T-cell (primary cell): ENCODE results near the gene PLAU. TPM values are rescaled to one million over a fixed set of nuclear protein-coding genes. Genes with fewer than 3 reads are reported as not detected.
"Not testable (repeated sequence)": the region's sequence is repeated elsewhere in the genome, so short reads cannot be mapped to it uniquely, and the experiment has no call there.

Experiments used
- ATAC-seq, 4 experiments: fragments of 200-7000 bp in 3 of 4; fragments of 150-1000 bp in 1 of 4; cut with Tn5 transposase; replicated peaks in 1 of 4; 1 replicate in 3 of 4; 2 replicates in 1 of 4; pipeline ENCODE4 v1.10.0; 2021; ENCODE audit warnings: moderate library complexity in 3 of 4, mild to moderate bottlenecking in 2 of 4, moderate number of reproducible peaks in 1 of 4
- CTCF ChIA-PET, 2 donors: fragments of 300-600 bp; sonication (Branson Sonifier 250); formaldehyde crosslinking; loops; one replicate each; lab custom pipeline; 2022; ENCODE audit warnings: antibody characterized with exemption in 2 of 2; lab: Charles Lee
- POLR2A ChIA-PET, 2 donors: fragments of 300-600 bp; sonication (Branson Sonifier 250); formaldehyde crosslinking; loops; one replicate each; lab custom pipeline; 2022; ENCODE audit warnings: antibody characterized with exemption in 2 of 2; lab: Charles Lee
- DNase-seq, 35 experiments: peaks; one replicate each; pipeline versions ENCODE4 v3.0.0 to v3.0.0-alpha.2; 2013 to 2023
- H3K27ac ChIP-seq: one replicate; pipeline ENCODE4 v1.5.1; 2013; ENCODE audit warnings: low read length
- H3K27me3 ChIP-seq, 2 experiments: replicated peaks in 1 of 2; 1 replicate in 1 of 2; 2 replicates in 1 of 2; pipeline versions ENCODE4 v1.6.1 to v1.7.0; 2013; ENCODE audit warnings: low read length in 1 of 2, mixed read lengths in 1 of 2; ENCODE audit not compliant: control insufficient read depth in 2 of 2, insufficient read depth in 2 of 2; ENCODE audit errors: extremely low read depth in 1 of 2
- H3K36me3 ChIP-seq, 2 donors: 1 replicate in 1 of 2; 2 replicates in 1 of 2; pipeline versions ENCODE4 v1.6.1 to v1.7.0; 2013; ENCODE audit warnings: low read length in 1 of 2; ENCODE audit not compliant: control insufficient read depth in 2 of 2, insufficient read depth in 1 of 2; ENCODE audit errors: extremely low read depth in 1 of 2
- H3K4me1 ChIP-seq, 2 experiments: 1 replicate in 1 of 2; 2 replicates in 1 of 2; pipeline versions ENCODE4 v1.6.1 to v1.7.0; 2013; ENCODE audit warnings: low read length in 2 of 2, mixed read lengths in 1 of 2; ENCODE audit not compliant: insufficient read depth in 2 of 2, control insufficient read depth in 1 of 2; ENCODE audit errors: extremely low read depth in 1 of 2
- H3K4me3 ChIP-seq, 2 donors: 1 replicate in 1 of 2; 2 replicates in 1 of 2; pipeline versions ENCODE4 v1.5.1 to v1.7.0; 2013; ENCODE audit warnings: mild to moderate bottlenecking in 2 of 2, low read length in 1 of 2, moderate library complexity in 1 of 2; ENCODE audit not compliant: control insufficient read depth in 1 of 2; ENCODE audit errors: extremely low read depth in 1 of 2
- H3K9me3 ChIP-seq: 2 replicates; pipeline ENCODE4 v1.7.0; 2013
- H3K27ac Mint-ChIP-seq, 2 donors: one replicate each; pipeline ENCODE4 v1.8.0; 2020 to 2021; ENCODE audit warnings: mild to moderate bottlenecking in 2 of 2, mixed read lengths in 2 of 2
- H3K27me3 Mint-ChIP-seq, 2 donors: one replicate each; pipeline ENCODE4 v1.8.0; 2021 to 2022; ENCODE audit warnings: mixed read lengths in 2 of 2
- H3K36me3 Mint-ChIP-seq: one replicate; pipeline ENCODE4 v1.8.0; 2021; ENCODE audit warnings: mixed read lengths
- H3K4me1 Mint-ChIP-seq, 3 donors: one replicate each; pipeline ENCODE4 v1.8.0; 2020 to 2022; ENCODE audit warnings: mixed read lengths in 3 of 3, mild to moderate bottlenecking in 1 of 3
- H3K4me3 Mint-ChIP-seq, 3 donors: one replicate each; pipeline ENCODE4 v1.8.0; 2020 to 2022; ENCODE audit warnings: mild to moderate bottlenecking in 3 of 3, mixed read lengths in 3 of 3, moderate library complexity in 3 of 3
- H3K9me3 Mint-ChIP-seq, 3 donors: one replicate each; pipeline ENCODE4 v1.8.0; 2020 to 2022; ENCODE audit warnings: mixed read lengths in 3 of 3
- WGBS: methylation state at CpG from one replicate; pipeline ENCODE4 v1.1.5; 2013; ENCODE audit warnings: missing lambda C conversion rate; ENCODE audit not compliant: insufficient coverage; 5-methylcytosine and 5-hydroxymethylcytosine counted together
- total RNA-seq, 35 experiments: library from RNA in 6 of 35; stranded (reverse) in 6 of 35; fragments of 120-200 nt in 1 of 35; gene quantifications; one replicate each; pipeline versions ENCODE4 v1.2.1 to v1.2.4 and lab custom pipeline; 2013 to 2026

The PLAU gene
- total RNA-seq, 5 donors from 2014 or later (not counting 1 experiment from before 2014, with no cell fraction given), result 0.63 to 1.1 (median 1.1) TPM; not detected in 2

DNA sequence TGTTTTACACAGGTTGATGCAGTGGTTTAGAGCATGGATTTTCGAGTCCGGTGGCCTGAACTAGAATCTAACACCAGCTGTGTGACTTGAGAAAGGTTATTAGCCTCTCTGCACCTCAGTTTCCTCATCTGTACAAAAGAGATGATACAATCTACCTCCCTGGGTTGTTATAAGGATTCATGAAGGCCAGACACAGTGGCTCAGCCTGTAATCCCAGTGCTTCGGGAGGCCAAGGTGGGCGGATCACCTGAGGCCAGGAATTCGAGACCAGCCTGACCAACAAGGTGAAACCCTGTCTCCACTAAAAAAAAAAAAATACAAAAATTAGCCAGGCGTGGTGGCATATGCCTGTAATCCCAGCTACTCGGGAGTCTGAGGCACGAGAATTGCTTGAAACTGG lies 8.5 kb downstream of the PLAU start:
- H3K9me3 ChIP-seq, POLR2A ChIA-PET: not testable (repeated sequence)
- 92% methylated on average over 2 of the region's 8 CpGs for WGBS

DNA sequence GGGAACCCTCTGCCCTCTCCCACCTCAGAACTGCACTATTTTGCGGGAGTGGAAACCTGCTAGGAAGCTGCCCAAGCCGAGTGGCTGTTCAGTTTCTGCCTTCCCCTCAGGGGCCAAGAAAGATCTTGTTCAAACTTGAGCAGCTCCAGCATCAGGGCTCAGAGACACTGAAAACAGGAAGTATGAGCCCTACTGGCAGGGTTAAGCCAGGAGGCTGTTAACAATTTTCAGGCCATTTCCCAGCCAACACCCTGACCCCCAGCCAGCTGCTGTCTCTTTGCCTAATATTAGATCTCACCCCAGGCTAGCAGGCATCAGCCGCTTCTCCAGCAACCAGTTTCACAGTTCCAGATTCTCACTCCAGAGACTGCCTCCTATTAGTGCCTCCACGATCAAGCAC lies 9.2 kb downstream of the PLAU start:
- peaks cover 0 to 5% (median 0%) of the 10 kb centered on the region in 3 donors for H3K9me3 Mint-ChIP-seq
- Histone ChIP-seq H3K36me3 (no peaks in the 10 kb centered on the region), H3K4me1 (peaks cover 14 to 38% of the 10 kb centered on the region in 2 experiments), H3K9me3 (peaks cover 2% of the 10 kb centered on the region), H3K27ac (no peak overlapping the region), H3K4me3 (no peak overlapping the region), H3K27me3 (peaks cover 0 to 35% of the 10 kb centered on the region in 2 experiments)
- DNase-seq, result peak in 6 of 35 experiments; percentile 6 to 35 (median 20)
- H3K27me3 Mint-ChIP-seq, result peaks cover 17 to 23% of the 10 kb centered on the region in 2 donors
- CTCF ChIA-PET, result interaction anchor here (0.6 to 0.7 kb wide), 2 partner anchors 127 to 182 kb away, joined by 3 to 5 read pairs; no protein-coding TSS in a partner anchor
- peaks cover 26 to 47% (median 39%) of the 10 kb centered on the region in 3 donors for H3K4me1 Mint-ChIP-seq
- peak overlapping the region in 1 of 2 donors; percentile 19 for H3K27ac Mint-ChIP-seq
- ATAC-seq, result peak; percentile 36 to 59 (median 48)
- POLR2A ChIA-PET, result no interaction called here
- no peaks in the 10 kb centered on the region for H3K36me3 Mint-ChIP-seq
- H3K4me3 Mint-ChIP-seq, result peak overlapping the region in 1 of 3 donors; percentile 78
- WGBS, result 43% methylated on average over 2 of the region's 4 CpGs

More for the DNA sequence above, 8.5 kb downstream of the PLAU start:
- peaks cover 26 to 47% (median 36%) of the 10 kb centered on the region in 3 donors for H3K4me1 Mint-ChIP-seq
- peak overlapping the region in 1 of 3 donors; percentile 78 for H3K4me3 Mint-ChIP-seq
- H3K36me3 Mint-ChIP-seq, DNase-seq, H3K9me3 Mint-ChIP-seq, H3K27ac Mint-ChIP-seq, H3K27ac ChIP-seq, H3K4me3 ChIP-seq, ATAC-seq, H3K36me3 ChIP-seq: not testable (repeated sequence)
- H3K4me1 ChIP-seq, result peaks cover 14 to 38% of the 10 kb centered on the region in 2 experiments
- H3K27me3 ChIP-seq, result peaks cover 0 to 34% of the 10 kb centered on the region in 2 experiments
- CTCF ChIA-PET, result interaction anchor here in 1 of 2 donors (0.7 kb wide), 1 partner anchor 183 kb away, joined by 5 read pairs; no protein-coding TSS in a partner anchor
- H3K27me3 Mint-ChIP-seq, result peaks cover 13 to 22% of the 10 kb centered on the region in 2 donors

DNA sequence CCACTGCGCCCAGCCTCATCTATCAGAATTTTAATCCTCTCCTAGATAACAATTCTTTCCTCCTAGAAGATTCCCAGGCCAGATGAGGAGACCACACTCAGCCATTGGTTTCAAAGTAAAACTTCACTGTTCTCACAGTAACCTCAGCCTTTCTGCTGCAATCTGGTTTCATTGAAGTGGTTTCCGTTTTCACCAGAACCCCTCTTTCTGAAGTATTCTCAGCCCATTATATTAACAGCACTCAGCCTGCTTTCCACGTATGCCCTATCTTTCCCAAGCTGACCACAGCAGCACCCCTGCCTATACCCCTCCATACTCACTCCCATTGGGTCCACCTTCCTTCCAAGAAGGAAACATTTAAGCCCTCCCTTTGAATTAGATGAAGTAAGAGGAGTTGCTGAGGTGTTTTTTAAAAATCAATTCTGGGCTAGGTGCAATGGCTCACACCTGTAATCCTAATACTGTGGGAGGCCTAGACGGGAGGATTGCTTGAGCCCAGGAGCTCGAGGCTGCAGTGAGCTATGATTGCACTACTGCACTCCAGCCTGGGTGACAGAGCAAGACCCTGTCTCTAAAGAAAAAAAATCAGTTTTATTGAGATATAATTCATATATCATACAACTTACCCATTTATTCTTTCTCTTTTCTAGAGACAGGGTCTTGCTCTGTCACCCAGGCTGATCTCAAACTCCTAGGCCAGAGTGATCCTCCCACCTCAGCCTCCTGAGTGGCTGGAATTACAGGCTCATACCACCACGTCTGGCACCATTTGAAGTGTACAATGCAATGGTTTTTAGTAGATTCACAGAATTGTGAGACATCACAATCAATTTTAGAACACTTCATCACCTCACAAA lies 11.3 kb downstream of the PLAU start:
- Mint-ChIP-seq H3K4me1 (peaks cover 26 to 44% (median 40%) of the 10 kb centered on the region in 3 donors), H3K4me3 (peak overlapping the region; percentile 11 to 78 (median 26)), H3K36me3 (no peaks in the 10 kb centered on the region), H3K27ac (peak overlapping the region in 1 of 2 donors; percentile 28), H3K27me3 (peaks cover 21 to 25% of the 10 kb centered on the region in 2 donors), H3K9me3 (peaks cover 0 to 5% (median 0%) of the 10 kb centered on the region in 3 donors)
- H3K4me1 ChIP-seq, result peaks cover 14 to 38% of the 10 kb centered on the region in 2 experiments
- DNase-seq (peak in 15 of 35 experiments; percentile 2 to 76 (median 16)), ATAC-seq (peak; percentile 91 to 98 (median 95))
- POLR2A ChIA-PET, result interaction anchor here (0.6 to 0.7 kb wide), 3 partner anchors 15 to 426 kb away, joined by 3 to 4 read pairs (median 4); partner anchors contain the start of gene ZSWIM8 (in 1 of the 2)
- peaks cover 2% of the 10 kb centered on the region for H3K9me3 ChIP-seq
- peak overlapping the region in 1 of 2 donors; percentile 10 for H3K4me3 ChIP-seq
- H3K36me3 ChIP-seq, result no peaks in the 10 kb centered on the region
- H3K27me3 ChIP-seq, result peaks cover 0 to 26% of the 10 kb centered on the region in 2 experiments
- 15% methylated on average over 3 of the region's 6 CpGs for WGBS
- no peak overlapping the region for H3K27ac ChIP-seq
- CTCF ChIA-PET, result no interaction called here

DNA sequence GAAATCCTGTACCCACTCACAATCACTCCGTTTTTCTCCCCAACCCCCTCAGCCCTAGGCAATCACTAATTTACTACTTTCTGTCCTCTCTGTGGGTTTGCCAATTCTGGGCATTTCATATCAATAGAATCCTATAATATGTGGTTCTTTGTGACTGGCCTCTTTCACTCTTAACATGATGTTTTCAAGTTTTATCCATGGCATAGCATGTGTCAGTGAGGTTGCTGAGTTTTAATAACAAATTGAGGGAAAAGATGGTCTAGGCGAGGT lies 11.9 kb downstream of the PLAU start:
- Histone ChIP-seq H3K27me3 (peaks cover 0 to 26% of the 10 kb centered on the region in 2 experiments), H3K4me1 (peaks cover 14 to 38% of the 10 kb centered on the region in 2 experiments), H3K36me3 (no peaks in the 10 kb centered on the region), H3K4me3 (no peak overlapping the region), H3K27ac (no peak overlapping the region), H3K9me3 (peaks cover 2% of the 10 kb centered on the region)
- POLR2A ChIA-PET, result no interaction called here
- Mint-ChIP-seq H3K4me1 (peaks cover 26 to 44% (median 40%) of the 10 kb centered on the region in 3 donors), H3K27me3 (peaks cover 25% of the 10 kb centered on the region in 2 donors), H3K27ac (no peak overlapping the region), H3K36me3 (no peaks in the 10 kb centered on the region), H3K4me3 (peak overlapping the region in 1 of 3 donors; percentile 78), H3K9me3 (peaks cover 0 to 5% (median 0%) of the 10 kb centered on the region in 3 donors)
- no peak for DNase-seq
- ATAC-seq, result no peak
- CTCF ChIA-PET, result no interaction called here
- no CpG with 5 or more reads among the region's 2 CpGs for WGBS

DNA sequence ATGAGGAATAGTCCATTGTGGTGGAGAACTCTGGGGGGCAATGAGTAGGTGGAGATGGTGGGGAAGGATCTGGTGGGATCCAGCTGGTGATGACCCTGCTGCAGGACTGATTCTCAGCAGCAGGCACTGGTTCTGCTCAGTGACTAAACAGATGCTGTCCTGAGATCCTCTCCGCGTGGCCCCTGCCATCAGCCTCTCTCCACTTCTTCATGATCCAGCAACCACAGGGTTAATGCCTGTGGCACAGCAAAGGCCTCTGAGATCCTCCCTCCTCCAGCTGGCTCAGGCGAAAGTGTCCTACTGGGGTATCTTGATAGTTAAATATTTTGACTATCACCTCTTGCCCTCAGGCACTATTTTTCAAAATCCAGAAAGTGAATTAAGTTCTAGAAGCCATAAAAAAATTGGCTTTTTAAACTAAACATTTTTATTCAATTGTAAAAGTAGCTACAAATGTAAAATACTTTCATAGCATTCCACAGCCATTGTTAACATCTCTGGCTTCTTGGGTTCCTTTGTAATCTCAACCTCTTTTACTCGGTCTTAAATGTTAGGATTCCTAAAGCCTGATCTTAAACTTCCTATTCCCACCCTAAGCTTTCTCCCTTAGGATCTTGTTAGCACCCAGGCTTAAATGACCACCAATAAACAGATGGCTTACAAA lies 13.1 kb downstream of the PLAU start:
- H3K9me3 ChIP-seq, result no peaks in the 10 kb centered on the region
- no peak for DNase-seq
- H3K27ac ChIP-seq, result no peak overlapping the region
- no peaks in the 10 kb centered on the region for H3K36me3 Mint-ChIP-seq
- H3K4me3 Mint-ChIP-seq, result no peak overlapping the region
- no peaks in the 10 kb centered on the region for H3K9me3 Mint-ChIP-seq
- H3K4me3 ChIP-seq, result no peak overlapping the region
- H3K27me3 ChIP-seq, result peaks cover 0 to 29% of the 10 kb centered on the region in 2 experiments
- POLR2A ChIA-PET, result no interaction called here
- no peaks in the 10 kb centered on the region for H3K36me3 ChIP-seq
- WGBS, result 100% methylated on average over 1 of the region's 4 CpGs
- H3K27me3 Mint-ChIP-seq, result peaks cover 26% of the 10 kb centered on the region in 2 donors
- CTCF ChIA-PET, result no interaction called here
- peaks cover 26 to 44% (median 40%) of the 10 kb centered on the region in 3 donors for H3K4me1 Mint-ChIP-seq
- H3K27ac Mint-ChIP-seq, result peak overlapping the region in 1 of 2 donors; percentile 67
- peaks cover 14 to 38% of the 10 kb centered on the region in 2 experiments for H3K4me1 ChIP-seq
- no peak for ATAC-seq

DNA sequence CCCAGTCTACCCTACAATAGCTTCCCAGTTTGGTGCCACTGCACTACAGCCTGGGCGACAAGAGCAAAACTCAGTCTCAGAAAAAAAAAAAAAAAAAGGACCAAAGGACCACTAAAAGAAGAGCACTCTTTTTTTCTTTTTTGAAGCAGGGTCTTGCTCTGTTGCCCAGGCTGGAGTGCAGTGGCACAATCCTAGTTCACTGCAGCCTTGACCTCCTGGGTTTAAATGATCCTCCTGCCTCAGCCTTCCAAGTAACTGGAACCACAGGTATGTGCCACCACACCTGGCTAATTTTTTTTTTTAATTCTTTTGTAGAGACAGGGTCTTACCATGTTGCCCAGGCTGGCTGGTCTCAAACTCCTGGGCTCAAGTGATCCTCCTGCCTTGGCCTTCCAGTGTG lies 14.0 kb downstream of the PLAU start:
- CTCF ChIA-PET, result no interaction called here
- Histone ChIP-seq H3K27me3 (peaks cover 0 to 26% of the 10 kb centered on the region in 2 experiments), H3K4me3 (no peak overlapping the region), H3K4me1 (peaks cover 14 to 33% of the 10 kb centered on the region in 2 experiments), H3K36me3 (no peaks in the 10 kb centered on the region), H3K27ac (no peak overlapping the region), H3K9me3 (no peaks in the 10 kb centered on the region)
- H3K4me3 Mint-ChIP-seq, result no peak overlapping the region
- H3K27me3 Mint-ChIP-seq, result peaks cover 29 to 30% of the 10 kb centered on the region in 2 donors
- H3K27ac Mint-ChIP-seq, result peak overlapping the region in 1 of 2 donors; percentile 67
- peaks cover 23 to 42% (median 37%) of the 10 kb centered on the region in 3 donors for H3K4me1 Mint-ChIP-seq
- no peak for ATAC-seq
- no peak for DNase-seq
- no peaks in the 10 kb centered on the region for H3K36me3 Mint-ChIP-seq
- WGBS, result 100% methylated on average over 1 of the region's 1 CpG
- POLR2A ChIA-PET, result no interaction called here
- no peaks in the 10 kb centered on the region for H3K9me3 Mint-ChIP-seq
